A549 (cell line): ENCODE data around the gene PACS1. TPM values are rescaled to one million over a fixed set of nuclear protein-coding genes. Genes with fewer than 3 reads are reported as not detected.

ENCODE experiments used
- ATAC-seq, 2 experiments: fragments of 200-7000 bp in 1 of 2; fragments of >200 bp in 1 of 2; cut with Nextera tagmentation in 1 of 2; cut with Tn5 transposase in 1 of 2; 3 replicates each; pipeline versions ENCODE4 v1.8.0 to v1.9.1; 2018 to 2020; ENCODE audit warnings: mild to moderate bottlenecking in 1 of 2, moderate library complexity in 1 of 2
- CTCF ChIA-PET: fragments of 300-600 bp; sonication (Branson Sonifier 250); formaldehyde crosslinking; extraction: SDS; loops from one replicate; lab custom pipeline; 2021; ENCODE audit warnings: antibody characterized with exemption, inconsistent platforms; lab: Yijun Ruan, JAX
- POLR2A ChIA-PET: fragments of 350-600 bp; formaldehyde crosslinking; extraction: SDS; loops from one replicate; lab custom pipeline; 2021; ENCODE audit warnings: antibody characterized with exemption, inconsistent platforms; lab: Yijun Ruan, JAX
- DNase-seq, 2 experiments: peaks; one replicate each; pipeline versions ENCODE4 v3.0.0 to v3.0.0-alpha.2; 2011 to 2016; ENCODE audit warnings: low read depth in 1 of 2, low spot score in 1 of 2
- FAIRE-seq: peaks from 2 replicates; lab custom pipeline; 2011; peaks lifted over from hg19 to GRCh38; lab: Jason Lieb, UNC
- H3K27ac ChIP-seq, 2 experiments: fragments of >200 bp; sonication (Bioruptor Twin); formaldehyde crosslinking; 3 replicates each; pipeline ENCODE4 v1.5.1; 2016 to 2017
- H3K4me1 ChIP-seq: fragments of >200 bp; sonication (Bioruptor Twin); formaldehyde crosslinking; 3 replicates; pipeline ENCODE4 v1.6.1; 2016
- H3K4me2 ChIP-seq: fragments of >200 bp; sonication (Bioruptor Twin); formaldehyde crosslinking; 3 replicates; pipeline ENCODE4 v1.6.1; 2016
- H3K4me3 ChIP-seq: fragments of >200 bp; sonication (Bioruptor Twin); formaldehyde crosslinking; 3 replicates; pipeline ENCODE4 v1.5.1; 2016
- H3K9me3 ChIP-seq: fragments of >200 bp; sonication (Bioruptor Twin); formaldehyde crosslinking; 3 replicates; pipeline ENCODE4 v1.6.1; 2016
- BCL3 ChIP-seq: fragments of >200 bp; sonication (Bioruptor Twin); formaldehyde crosslinking; IDR thresholded peaks from 3 replicates; pipeline ENCODE4 v1.6.1; 2016
- CBX2 ChIP-seq: fragments of 200-600 bp; sonication (generic); IDR thresholded peaks from 2 replicates; pipeline ENCODE4 v1.6.1; 2016; ENCODE audit warnings: low read depth, mild to moderate bottlenecking, borderline replicate concordance
- CHD2 ChIP-seq: fragments of 150-350 bp; IDR thresholded peaks from 2 replicates; pipeline ENCODE4 v1.6.1; 2014; ENCODE audit warnings: low read length; ENCODE audit not compliant: partially characterized antibody
- CTCF ChIP-seq: fragments of >200 bp; sonication (Bioruptor Twin); formaldehyde crosslinking; IDR thresholded peaks from 3 replicates; pipeline ENCODE4 v1.5.1; 2016
- E2F6 ChIP-seq: IDR thresholded peaks from 2 replicates; pipeline ENCODE4 v1.6.1; 2012; ENCODE audit warnings: low read depth, borderline replicate concordance
- EHMT2 ChIP-seq: fragments of 200-600 bp; sonication (generic); IDR thresholded peaks from 2 replicates; pipeline ENCODE4 v1.6.1; 2016; ENCODE audit warnings: antibody characterized with exemption, low read depth, mild to moderate bottlenecking, moderate library complexity
- ELK1 ChIP-seq: fragments of 150-350 bp; IDR thresholded peaks from 2 replicates; pipeline ENCODE4 v1.6.1; 2014; ENCODE audit warnings: low read depth, mild to moderate bottlenecking, low read length
- EP300 ChIP-seq, 2 experiments: fragments of >200 bp; sonication (Bioruptor Twin); formaldehyde crosslinking; IDR thresholded peaks; 2 replicates in 1 of 2; 3 replicates in 1 of 2; pipeline ENCODE4 v1.6.1; 2016 to 2017
- FOSL2 ChIP-seq, 2 experiments: fragments of 450-650 bp in 1 of 2; fragments of >200 bp in 1 of 2; sonication (Bioruptor Twin) in 1 of 2; formaldehyde crosslinking; IDR thresholded peaks; 2 replicates each; pipeline versions ENCODE4 v1.5.0 to v1.6.1; 2016 to 2020; ENCODE audit warnings: mild to moderate bottlenecking in 1 of 2, moderate library complexity in 1 of 2
- FOXS1 ChIP-seq: fragments of 250-450 bp; sonication (Bioruptor Pico); IDR thresholded peaks from 2 replicates; pipeline ENCODE4 v1.5.0; 2020; ENCODE audit warnings: mild to moderate bottlenecking, moderate library complexity
- HDAC2 ChIP-seq: fragments of 200-600 bp; sonication (generic); IDR thresholded peaks from 2 replicates; pipeline ENCODE4 v1.6.1; 2016
- HEYL ChIP-seq: fragments of 250-450 bp; sonication (Bioruptor Pico); IDR thresholded peaks from 2 replicates; pipeline ENCODE4 v1.8.0; 2021; ENCODE audit warnings: mild to moderate bottlenecking, moderate library complexity
- HMGXB4 ChIP-seq: fragments of 250-450 bp; sonication (Bioruptor Pico); IDR thresholded peaks from 2 replicates; pipeline ENCODE4 v1.5.0; 2021; ENCODE audit warnings: mild to moderate bottlenecking, moderate library complexity, borderline replicate concordance
- JUN ChIP-seq, 2 experiments: fragments of >200 bp; sonication (Bioruptor Twin); formaldehyde crosslinking; IDR thresholded peaks; 2 replicates in 1 of 2; 3 replicates in 1 of 2; pipeline ENCODE4 v1.6.1; 2016 to 2017
- KDM1A ChIP-seq: fragments of 200-600 bp; sonication (generic); IDR thresholded peaks from 2 replicates; pipeline ENCODE4 v1.6.1; 2016; ENCODE audit warnings: low read depth, mild to moderate bottlenecking
- KDM5A ChIP-seq: fragments of 200-600 bp; sonication (generic); IDR thresholded peaks from 2 replicates; pipeline ENCODE4 v1.6.1; 2016; ENCODE audit warnings: antibody characterized with exemption, mild to moderate bottlenecking
- MAFK ChIP-seq: fragments of 450-650 bp; IDR thresholded peaks from 2 replicates; pipeline ENCODE4 v1.6.1; 2014; ENCODE audit not compliant: partially characterized antibody
- NFE2L2 ChIP-seq: fragments of 150-350 bp; conservative IDR thresholded peaks from 2 replicates; pipeline ENCODE4 v1.6.1; 2014; ENCODE audit warnings: low read length
- NPAS2 ChIP-seq: fragments of 250-450 bp; sonication (Bioruptor Pico); IDR thresholded peaks from 2 replicates; pipeline ENCODE4 v1.8.0; 2022; ENCODE audit warnings: mild to moderate bottlenecking, moderate library complexity, borderline replicate concordance
- PBX3 ChIP-seq: IDR thresholded peaks from 2 replicates; pipeline ENCODE4 v1.6.1; 2012
- PHF8 ChIP-seq: fragments of 200-600 bp; sonication (generic); IDR thresholded peaks from 2 replicates; pipeline ENCODE4 v1.6.1; 2016; ENCODE audit warnings: low read depth, mild to moderate bottlenecking, antibody characterized with exemption, moderate library complexity, borderline replicate concordance
- POLR2A ChIP-seq: IDR thresholded peaks from 2 replicates; pipeline ENCODE4 v1.6.1; 2012; ENCODE audit warnings: mild to moderate bottlenecking, low read length
- RARB ChIP-seq: fragments of 250-450 bp; sonication (Bioruptor Pico); IDR thresholded peaks from 2 replicates; pipeline ENCODE4 v1.8.0; 2021; ENCODE audit warnings: mild to moderate bottlenecking, moderate library complexity
- SREBF2 ChIP-seq: fragments of 450-650 bp; IDR thresholded peaks from 2 replicates; pipeline ENCODE4 v1.6.1; 2014; ENCODE audit warnings: mild to moderate bottlenecking, moderate library complexity
- TP53 ChIP-seq: fragments of 250-450 bp; sonication (Bioruptor Pico); IDR thresholded peaks from 2 replicates; pipeline ENCODE4 v1.5.0; 2021; ENCODE audit warnings: mild to moderate bottlenecking, moderate library complexity
- ZSCAN20 ChIP-seq: fragments of 250-450 bp; sonication (Bioruptor Pico); IDR thresholded peaks from 2 replicates; pipeline ENCODE4 v1.8.0; 2022; ENCODE audit warnings: mild to moderate bottlenecking, moderate library complexity
- WGBS: methylation state at CpG from one replicate; pipeline ENCODE4 v1.1.6; 2017; ENCODE audit errors: missing lambda C conversion rate; 5-methylcytosine and 5-hydroxymethylcytosine counted together
- polyA plus RNA-seq, 4 experiments: library from polyadenylated mRNA; depleted of rRNA in 3 of 4; stranded (reverse); fragments of >200 nt; fragmentation: RNase III in 1 of 4; extraction: RNeasy Plus Mini Kit Qiagen cat#74134 plus additional on column Dnase treatment in 1 of 4; gene quantifications; 2 replicates in 3 of 4; 3 replicates in 1 of 4; pipeline ENCODE4 v1.2.3, GENCODE V29; 2011 to 2017

Gene PACS1
- polyA plus RNA-seq, 2 of the 4 experiments (the other 2 are of a cell fraction): 48.2 to 59.1 TPM

GRCh38 chr11:66051371-66051765 is 18.7 kb upstream of the PACS1 start:
- peak overlapping the region; percentile 88 to 90 for H3K27ac ChIP-seq
- peak overlapping the region; percentile 89 for H3K4me3 ChIP-seq
- POLR2A ChIA-PET: interaction anchor here (1.0 to 1.7 kb wide), 5 partner anchors 9 to 29 kb away, joined by 4 to 11 read pairs (median 6); partner anchors contain the start of gene PACS1
- FAIRE-seq: no peak
- TF ChIP-seq JUN (IDR thresholded peaks at IDR 0.05) (no peak), CTCF (no peak), BCL3 (no peak), CHD2 (no peak), POLR2A (no peak), EP300 (IDR thresholded peaks at IDR 0.05) (no peak)
- H3K4me2 ChIP-seq: peak overlapping the region; percentile 90
- H3K9me3 ChIP-seq: no peaks in the 10 kb centered on the region
- 49% methylated on average over 12 of the region's 12 CpGs for WGBS
- no peak for DNase-seq
- CTCF ChIA-PET: interaction anchor here (0.6 to 12.6 kb wide), 8 partner anchors 8 to 323 kb away, joined by 3 to 233 read pairs (median 4); partner anchors contain the start of gene PACS1
- H3K4me1 ChIP-seq: peaks cover 21% of the 10 kb centered on the region
- ATAC-seq: no peak

DNA sequence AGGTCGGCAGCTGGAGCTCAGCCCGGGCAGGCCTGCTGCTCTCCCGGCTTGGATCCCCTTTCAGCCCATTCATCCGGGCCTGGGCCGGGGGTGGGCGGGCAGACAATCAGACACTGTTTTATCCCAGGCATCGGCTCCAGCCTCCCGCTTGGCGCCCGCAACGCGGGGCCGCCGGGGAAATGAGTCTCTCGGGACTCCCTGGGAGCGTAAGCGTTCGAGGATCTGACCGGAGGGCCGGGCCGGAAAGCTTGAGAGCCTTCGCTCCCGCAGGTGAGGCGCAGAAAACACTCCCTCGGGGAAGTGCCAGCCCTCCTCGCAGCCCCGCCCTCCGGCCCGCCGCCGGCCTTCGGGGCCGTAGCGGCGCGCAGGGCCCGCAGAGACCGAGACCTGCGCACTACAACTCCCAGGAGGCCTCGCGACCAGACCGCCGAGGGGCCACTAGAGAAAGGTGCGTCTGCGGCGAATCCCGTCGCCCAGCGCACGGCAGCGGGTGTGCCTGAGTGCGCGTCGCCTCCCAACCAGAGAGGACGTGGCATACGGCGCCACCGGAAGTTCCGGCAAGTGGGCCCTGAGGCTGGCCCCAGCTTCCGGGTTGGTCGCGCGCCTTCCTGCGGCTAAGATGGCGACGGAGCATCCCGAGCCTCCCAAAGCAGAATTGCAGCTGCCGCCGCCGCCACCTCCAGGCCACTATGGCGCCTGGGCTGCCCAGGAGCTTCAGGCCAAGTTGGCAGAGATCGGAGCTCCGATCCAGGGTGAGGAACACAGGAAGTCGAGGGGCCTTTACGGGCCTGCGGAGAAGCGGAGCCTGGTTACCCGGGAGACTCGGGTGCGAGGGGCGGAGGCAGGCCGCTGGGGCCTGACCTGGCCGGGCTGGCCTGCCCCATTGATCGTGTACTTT is 18.1 kb upstream of the PACS1 start, which contains the start of gene SF3B2:
Gene SF3B2, plus strand, starts transcription at position 599 of the 898 bp plus-strand sequence. Its CDS starts 21 bp downstream, at position 620.
- WGBS: 0% methylated on average over 37 of the region's 84 CpGs
- ATAC-seq (peak; percentile 97 to 99), FAIRE-seq (no peak), DNase-seq (peak; percentile 96 to 99)
- peak within 1 kb of the TSS; percentile 99 for H3K4me2 ChIP-seq
- H3K9me3 ChIP-seq: no peaks in the 10 kb centered on the region
- peaks cover 21% of the 10 kb centered on the region for H3K4me1 ChIP-seq
- peak within 1 kb of the TSS; percentile 92 to 93 for H3K27ac ChIP-seq
- peak within 1 kb of the TSS; percentile 89 for H3K4me3 ChIP-seq
- POLR2A ChIA-PET: interaction anchor here (0.7 to 1.7 kb wide), 9 partner anchors 9 to 192 kb away, joined by 3 to 11 read pairs (median 4); partner anchors contain the start of gene PACS1
- CTCF ChIA-PET: interaction anchor here (0.7 to 12.6 kb wide), 11 partner anchors 7 to 168 kb away, joined by 3 to 233 read pairs (median 3); partner anchors contain the start of gene PACS1
- peak; percentile 98 for TF ChIP-seq KDM5A
- no peak for TF ChIP-seq FOSL2 (IDR thresholded peaks at IDR 0.05)
- TF ChIP-seq FOSL2 (CRISPR knock-in tag; IDR thresholded peaks at IDR 0.05): no peak
- TF ChIP-seq RARB (CRISPR knock-in tag): no peak
- no peak for TF ChIP-seq E2F6
- TF ChIP-seq FOXS1 (CRISPR knock-in tag): no peak
- 0 out of 2 replicates have a peak, but pooled peaks have one; percentile 24 for TF ChIP-seq ELK1
- TF ChIP-seq PHF8: peak; percentile 94
- TF ChIP-seq HEYL (CRISPR knock-in tag): no peak
- TF ChIP-seq MAFK: no peak
- no peak for TF ChIP-seq HMGXB4 (CRISPR knock-in tag)
- no peak for TF ChIP-seq KDM1A
- 0 out of 2 replicates have a peak, but pooled peaks have one; percentile 28 for TF ChIP-seq TP53 (CRISPR knock-in tag)
- TF ChIP-seq SREBF2: no peak
- TF ChIP-seq ZSCAN20: no peak
- TF ChIP-seq NFE2L2: no peak
- TF ChIP-seq HDAC2: peak; percentile 49; the same call in 1 of the 2 replicates
- TF ChIP-seq JUN (IDR thresholded peaks at IDR 0.05): peak in 1 of 2 experiments; percentile 92; a peak in 3 of 5 replicates
- TF ChIP-seq NPAS2 (CRISPR knock-in tag): no peak
- no peak for TF ChIP-seq EHMT2
- no peak for TF ChIP-seq CBX2
- no peak; the same call in 1 of the 2 replicates for TF ChIP-seq PBX3
- no peak for TF ChIP-seq CHD2
